ENCODE data around the gene GALM. TPM values are rescaled to one million over a fixed set of nuclear protein-coding genes. Genes with fewer than 3 reads are reported as not detected.

The GALM gene
- polyA plus RNA-seq, 1 donor = 76.1 TPM

DNA sequence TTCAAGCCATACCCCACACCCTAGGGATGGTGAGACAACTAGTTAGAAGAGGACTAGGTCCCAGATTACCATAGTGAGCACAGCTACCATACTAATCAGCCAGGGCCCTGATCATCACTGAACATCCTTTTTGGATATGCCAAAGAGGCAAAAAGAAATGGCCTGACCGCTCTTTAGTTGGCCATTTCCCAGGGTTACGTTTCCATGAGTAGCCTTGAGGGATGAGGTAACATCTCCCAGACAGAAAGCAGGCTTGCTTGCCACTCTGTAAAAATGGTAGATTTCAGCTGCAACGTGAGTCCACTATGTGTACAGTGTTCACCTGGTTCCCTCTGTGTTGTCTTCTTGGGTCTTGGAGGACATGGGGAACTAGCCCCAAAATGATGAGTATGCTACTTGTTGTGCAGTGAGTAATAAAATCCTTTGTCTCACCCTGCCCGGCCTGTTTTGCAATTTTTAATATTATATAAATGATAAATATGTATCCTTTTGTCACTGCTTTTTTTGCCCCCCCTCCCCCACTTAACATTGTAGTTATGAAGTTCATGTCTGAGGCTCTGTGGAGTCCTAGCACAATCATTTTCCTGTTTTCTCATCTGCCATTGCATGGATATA, 8.9 kb upstream of the GALM start:
- Histone ChIP-seq H3K27ac (ENCODE audit: low read length) (no peak overlapping the region), H3K9me3 (ENCODE audit: control insufficient read depth, low read depth, low read length) (no peaks in the 10 kb centered on the region), H3K4me3 (ENCODE audit: low read length) (no peak overlapping the region), H3K27me3 (ENCODE audit: control insufficient read depth, insufficient read depth, low read length) (no peaks in the 10 kb centered on the region), H3K36me3 (ENCODE audit: control insufficient read depth, insufficient read depth, low read length) (no peaks in the 10 kb centered on the region), H3K4me1 (ENCODE audit: control insufficient read depth, insufficient read depth, low read length) (peaks cover 9% of the 10 kb centered on the region)
- no peak for DNase-seq
- no CpG with 5 or more reads among the region's 4 CpGs for WGBS (ENCODE audit: insufficient coverage, low lambda C conversion rate)

DNA sequence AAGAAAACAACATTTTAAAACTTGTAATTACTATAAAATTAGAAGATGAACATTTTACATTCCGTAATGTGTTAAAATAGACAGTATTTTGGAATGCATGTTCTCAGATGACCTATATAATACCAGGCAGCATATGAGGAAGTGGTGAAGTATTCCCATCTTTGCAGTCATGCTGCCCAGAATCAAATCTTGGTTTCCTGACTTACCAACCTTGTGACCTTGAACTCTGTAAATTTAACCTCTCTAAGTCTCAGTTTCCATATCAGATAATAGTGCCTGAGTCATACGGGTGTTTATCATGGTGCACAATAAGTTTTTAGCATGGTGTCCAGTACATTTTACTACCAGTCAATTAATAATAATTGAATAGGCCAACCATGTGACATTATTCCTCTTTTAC, 7.3 kb upstream of the GALM start:
- no peaks in the 10 kb centered on the region for H3K27me3 ChIP-seq (ENCODE audit: control insufficient read depth, insufficient read depth, low read length)
- H3K4me3 ChIP-seq (ENCODE audit: low read length) = no peak overlapping the region
- no peaks in the 10 kb centered on the region for H3K36me3 ChIP-seq (ENCODE audit: control insufficient read depth, insufficient read depth, low read length)
- no peak overlapping the region for H3K27ac ChIP-seq (ENCODE audit: low read length)
- DNase-seq = no peak
- no CpG with 5 or more reads among the region's 2 CpGs for WGBS (ENCODE audit: insufficient coverage, low lambda C conversion rate)
- H3K9me3 ChIP-seq (ENCODE audit: control insufficient read depth, low read depth, low read length) = no peaks in the 10 kb centered on the region
- peaks cover 6% of the 10 kb centered on the region for H3K4me1 ChIP-seq (ENCODE audit: control insufficient read depth, insufficient read depth, low read length)

GRCh38 chr2:38659115-38659514, 6.8 kb upstream of the GALM start:
- H3K36me3 ChIP-seq (ENCODE audit: control insufficient read depth, insufficient read depth, low read length) = no peaks in the 10 kb centered on the region
- no peak for DNase-seq
- H3K4me1 ChIP-seq (ENCODE audit: control insufficient read depth, insufficient read depth, low read length) = peaks cover 2% of the 10 kb centered on the region
- H3K9me3 ChIP-seq (ENCODE audit: control insufficient read depth, low read depth, low read length) = no peaks in the 10 kb centered on the region
- H3K4me3 ChIP-seq (ENCODE audit: low read length) = no peak overlapping the region
- no peak overlapping the region for H3K27ac ChIP-seq (ENCODE audit: low read length)
- no peaks in the 10 kb centered on the region for H3K27me3 ChIP-seq (ENCODE audit: control insufficient read depth, insufficient read depth, low read length)
- no CpG with 5 or more reads among the region's 2 CpGs for WGBS (ENCODE audit: insufficient coverage, low lambda C conversion rate)

GRCh38 chr2:38660282-38660681, 5.6 kb upstream of the GALM start:
- Histone ChIP-seq H3K4me1 (ENCODE audit: control insufficient read depth, insufficient read depth, low read length) (no peaks in the 10 kb centered on the region), H3K36me3 (ENCODE audit: control insufficient read depth, insufficient read depth, low read length) (no peaks in the 10 kb centered on the region), H3K27me3 (ENCODE audit: control insufficient read depth, insufficient read depth, low read length) (no peaks in the 10 kb centered on the region), H3K27ac (ENCODE audit: low read length) (no peak overlapping the region), H3K9me3 (ENCODE audit: control insufficient read depth, low read depth, low read length) (no peaks in the 10 kb centered on the region), H3K4me3 (ENCODE audit: low read length) (no peak overlapping the region)
- no peak for DNase-seq
- WGBS (ENCODE audit: insufficient coverage, low lambda C conversion rate) = no CpG with 5 or more reads among the region's 3 CpGs

DNA sequence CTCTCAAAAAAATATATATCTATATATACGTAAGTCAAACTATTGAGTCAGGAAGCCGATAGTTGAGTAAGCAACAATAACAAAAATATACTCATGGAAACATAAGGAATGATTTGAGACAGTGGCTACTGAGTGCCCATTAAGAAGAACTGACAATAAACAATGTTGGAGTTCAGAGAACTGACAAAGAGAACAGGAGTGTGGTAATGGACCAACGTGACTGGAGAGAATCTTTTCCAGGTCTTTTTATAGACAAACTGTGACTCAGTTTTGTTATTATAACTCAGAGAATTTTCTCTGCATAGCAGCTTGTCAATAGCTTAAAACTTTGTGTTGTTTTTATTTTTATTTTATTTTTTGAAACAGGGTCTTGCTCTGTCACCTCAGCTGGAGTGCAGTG, 4.6 kb upstream of the GALM start:
- Histone ChIP-seq H3K4me3 (ENCODE audit: low read length) (no peak overlapping the region), H3K27me3 (ENCODE audit: control insufficient read depth, insufficient read depth, low read length) (no peaks in the 10 kb centered on the region), H3K9me3 (ENCODE audit: control insufficient read depth, low read depth, low read length) (no peaks in the 10 kb centered on the region), H3K4me1 (ENCODE audit: control insufficient read depth, insufficient read depth, low read length) (no peaks in the 10 kb centered on the region), H3K27ac (ENCODE audit: low read length) (no peak overlapping the region), H3K36me3 (ENCODE audit: control insufficient read depth, insufficient read depth, low read length) (no peaks in the 10 kb centered on the region)
- 79% methylated on average over 2 of the region's 3 CpGs for WGBS (ENCODE audit: insufficient coverage, low lambda C conversion rate)
- no peak for DNase-seq

DNA sequence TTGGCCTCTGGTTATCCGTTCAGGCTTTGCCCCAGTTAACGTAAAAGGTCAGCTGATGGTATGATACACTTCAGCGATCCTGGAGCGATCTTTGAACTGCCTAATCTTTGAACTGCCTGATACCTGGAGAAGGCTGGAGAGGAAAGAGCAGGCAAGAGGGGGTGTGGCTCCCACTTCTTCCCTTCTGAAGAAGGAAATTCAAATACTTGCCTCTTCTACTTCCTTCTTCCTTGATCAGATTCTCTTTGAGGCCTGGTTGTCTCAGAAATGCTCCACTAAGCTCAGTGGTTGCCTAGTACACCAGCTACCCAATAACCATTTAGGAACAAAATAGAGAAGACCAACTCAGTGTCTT, 619 bp downstream of the GALM start:
- WGBS (ENCODE audit: insufficient coverage, low lambda C conversion rate) = no CpG with 5 or more reads among the region's 4 CpGs
- H3K27ac ChIP-seq (ENCODE audit: low read length) = peak overlapping the region; percentile 92
- no peaks in the 10 kb centered on the region for H3K27me3 ChIP-seq (ENCODE audit: control insufficient read depth, insufficient read depth, low read length)
- no peaks in the 10 kb centered on the region for H3K36me3 ChIP-seq (ENCODE audit: control insufficient read depth, insufficient read depth, low read length)
- peak; percentile 89 to 95 for DNase-seq
- no peaks in the 10 kb centered on the region for H3K9me3 ChIP-seq (ENCODE audit: control insufficient read depth, low read depth, low read length)
- H3K4me3 ChIP-seq (ENCODE audit: low read length) = peak overlapping the region; percentile 68
- peaks cover 17% of the 10 kb centered on the region for H3K4me1 ChIP-seq (ENCODE audit: control insufficient read depth, insufficient read depth, low read length)

DNA sequence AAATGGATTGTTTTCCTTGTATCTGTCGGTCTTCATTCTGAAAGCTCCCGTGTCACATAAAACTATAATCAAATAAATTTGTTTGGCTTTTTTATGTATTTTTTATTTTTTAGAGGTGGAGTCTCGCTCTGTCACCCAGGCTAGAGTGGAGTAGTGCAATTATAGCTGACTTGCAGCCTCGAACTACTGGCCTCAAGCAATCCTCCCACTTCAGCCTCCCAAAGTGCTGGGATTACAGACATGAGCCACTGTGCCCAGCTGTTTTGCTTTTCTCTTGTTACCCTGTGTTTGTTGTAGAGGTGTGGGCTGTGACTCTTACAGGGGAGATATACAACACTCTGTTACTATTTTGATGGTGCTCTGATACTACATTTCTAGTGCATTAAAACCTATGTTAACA, 2.2 kb downstream of the GALM start:
- Histone ChIP-seq H3K27me3 (ENCODE audit: control insufficient read depth, insufficient read depth, low read length) (no peaks in the 10 kb centered on the region), H3K9me3 (ENCODE audit: control insufficient read depth, low read depth, low read length) (no peaks in the 10 kb centered on the region), H3K4me3 (ENCODE audit: low read length) (no peak overlapping the region), H3K27ac (ENCODE audit: low read length) (peak overlapping the region; percentile 92), H3K4me1 (ENCODE audit: control insufficient read depth, insufficient read depth, low read length) (peaks cover 17% of the 10 kb centered on the region), H3K36me3 (ENCODE audit: control insufficient read depth, insufficient read depth, low read length) (no peaks in the 10 kb centered on the region)
- WGBS (ENCODE audit: insufficient coverage, low lambda C conversion rate) = 100% methylated on average over 2 of the region's 4 CpGs
- no peak for DNase-seq

GRCh38 chr2:38668779-38669479, 3.0 kb downstream of the GALM start:
- peak in 1 of 2 donors; percentile 28 for DNase-seq
- Histone ChIP-seq H3K27ac (ENCODE audit: low read length) (peak overlapping the region; percentile 30), H3K36me3 (ENCODE audit: control insufficient read depth, insufficient read depth, low read length) (no peaks in the 10 kb centered on the region), H3K4me1 (ENCODE audit: control insufficient read depth, insufficient read depth, low read length) (peaks cover 17% of the 10 kb centered on the region), H3K9me3 (ENCODE audit: control insufficient read depth, low read depth, low read length) (no peaks in the 10 kb centered on the region), H3K27me3 (ENCODE audit: control insufficient read depth, insufficient read depth, low read length) (no peaks in the 10 kb centered on the region), H3K4me3 (ENCODE audit: low read length) (peak overlapping the region; percentile 27)
- WGBS (ENCODE audit: insufficient coverage, low lambda C conversion rate) = 48% methylated on average over 4 of the region's 16 CpGs

DNA sequence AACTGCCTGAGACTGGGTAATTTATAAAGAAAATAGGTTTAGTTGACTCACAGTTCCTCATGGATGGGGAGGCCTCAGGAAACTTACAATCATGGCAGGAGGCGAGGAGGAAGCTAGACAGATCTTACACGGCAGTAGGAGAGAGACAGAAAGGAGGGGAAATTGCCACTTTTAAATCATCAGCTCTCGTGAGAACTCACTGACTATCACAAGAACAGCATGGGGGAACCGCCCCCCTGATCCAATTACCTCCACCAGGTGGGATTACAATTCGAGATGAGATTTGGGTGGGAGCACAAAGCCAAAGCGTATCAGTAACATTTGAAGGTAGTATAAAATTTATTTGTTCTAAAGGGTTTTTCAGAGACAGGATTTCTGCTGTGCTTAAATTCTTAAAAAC, 5.4 kb downstream of the GALM start:
- Histone ChIP-seq H3K4me1 (ENCODE audit: control insufficient read depth, insufficient read depth, low read length) (peaks cover 17% of the 10 kb centered on the region), H3K4me3 (ENCODE audit: low read length) (no peak overlapping the region), H3K27me3 (ENCODE audit: control insufficient read depth, insufficient read depth, low read length) (no peaks in the 10 kb centered on the region), H3K36me3 (ENCODE audit: control insufficient read depth, insufficient read depth, low read length) (peaks cover 7% of the 10 kb centered on the region), H3K9me3 (ENCODE audit: control insufficient read depth, low read depth, low read length) (no peaks in the 10 kb centered on the region), H3K27ac (ENCODE audit: low read length) (no peak overlapping the region)
- no CpG with 5 or more reads among the region's 6 CpGs for WGBS (ENCODE audit: insufficient coverage, low lambda C conversion rate)
- no peak for DNase-seq

- Histone ChIP-seq H3K4me3 (ENCODE audit: low read length) (no peak overlapping the region), H3K27ac (ENCODE audit: low read length) (peak overlapping the region; percentile 5), H3K27me3 (ENCODE audit: control insufficient read depth, insufficient read depth, low read length) (no peaks in the 10 kb centered on the region), H3K36me3 (ENCODE audit: control insufficient read depth, insufficient read depth, low read length) (peaks cover 13% of the 10 kb centered on the region), H3K9me3 (ENCODE audit: control insufficient read depth, low read depth, low read length) (no peaks in the 10 kb centered on the region), H3K4me1 (ENCODE audit: control insufficient read depth, insufficient read depth, low read length) (peaks cover 20% of the 10 kb centered on the region)
- DNase-seq = no peak
- WGBS (ENCODE audit: insufficient coverage, low lambda C conversion rate) = no CpG with 5 or more reads among the region's 2 CpGs
Observed at GRCh38 chr2:38671946-38672345, 6.0 kb downstream of the GALM start.
